ENCODE measurements around the gene CDK6. TPM values are rescaled to one million over a fixed set of nuclear protein-coding genes. Genes with fewer than 3 reads are reported as not detected.

Gene CDK6
- total RNA-seq, 1 experiment from 2014 or later = 38.7 TPM

GRCh38 chr7:92699966-92700514 lies 136.3 kb downstream of the CDK6 start:
- Histone ChIP-seq H3K4me3 (ENCODE audit: low read length) (no peak overlapping the region), H4K20me1 (ENCODE audit: low read length) (no peaks in the 10 kb centered on the region), H3K9ac (ENCODE audit: low read length) (no peak overlapping the region), H3K9me3 (ENCODE audit: low read length) (no peaks in the 10 kb centered on the region), H3F3A (ENCODE audit: low read length, unreplicated experiment) (no peaks in the 10 kb centered on the region), H3K79me2 (ENCODE audit: low read length) (no peaks in the 10 kb centered on the region), H3K36me3 (ENCODE audit: low read depth, low read length) (no peaks in the 10 kb centered on the region; the same call in 1 of the 2 replicates), H2AFZ (ENCODE audit: low read length) (no peak overlapping the region), H3K4me1 (ENCODE audit: insufficient read depth, low read length) (peaks cover 13% of the 10 kb centered on the region), H3K27me3 (ENCODE audit: low read length) (no peaks in the 10 kb centered on the region), H3K9me2 (replicated peaks; ENCODE audit: low read length) (no peaks in the 10 kb centered on the region), H3K27ac (ENCODE audit: low read length) (no peak overlapping the region), H3K4me2 (ENCODE audit: low read length) (no peak overlapping the region)
- ChIA-PET CTCF (no interaction called here), POLR2A (ENCODE audit: unreplicated experiment) (interaction anchor here (0.6 kb wide), 2 partner anchors 14 to 288 kb away, joined by 4 read pairs; no protein-coding TSS in a partner anchor)
- no peak for TF ChIP-seq CTCF (conservative IDR thresholded peaks at IDR 0.05; ENCODE audit: low read depth, low read length)
- TF ChIP-seq EZH2 (IDR thresholded peaks at IDR 0.05; ENCODE audit: low read length, unreplicated experiment) = no peak
- TF ChIP-seq EZH2phosphoT487 (IDR thresholded peaks at IDR 0.05; ENCODE audit: borderline replicate concordance, low read length) = no peak
- no TSS peak for BruUV-seq (replicated peaks)
- intact Hi-C loops (cut with micrococcal nuclease) = loop anchor here (5.0 kb wide), 1 partner anchor 42 kb away; no protein-coding TSS in a partner anchor
- ATAC-seq (no peak), DNase-seq (no peak)

GRCh38 chr7:92699560-92699959 lies 136.8 kb downstream of the CDK6 start:
- no peaks in the 10 kb centered on the region for H3K9me3 ChIP-seq (ENCODE audit: low read length)
- intact Hi-C loops (cut with micrococcal nuclease) = loop anchor here (5.0 kb wide), 1 partner anchor 43 kb away; no protein-coding TSS in a partner anchor
- H3K9me2 ChIP-seq (replicated peaks; ENCODE audit: low read length) = no peaks in the 10 kb centered on the region
- H3K4me1 ChIP-seq (ENCODE audit: insufficient read depth, low read length) = peaks cover 15% of the 10 kb centered on the region
- TF ChIP-seq EZH2phosphoT487 (IDR thresholded peaks at IDR 0.05; ENCODE audit: borderline replicate concordance, low read length) = no peak
- no peak for TF ChIP-seq EZH2 (IDR thresholded peaks at IDR 0.05; ENCODE audit: low read length, unreplicated experiment)
- no peak for TF ChIP-seq CTCF (conservative IDR thresholded peaks at IDR 0.05; ENCODE audit: low read depth, low read length)
- H4K20me1 ChIP-seq (ENCODE audit: low read length) = no peaks in the 10 kb centered on the region
- H3K36me3 ChIP-seq (ENCODE audit: low read depth, low read length) = no peaks in the 10 kb centered on the region
- H3K4me2 ChIP-seq (ENCODE audit: low read length) = no peak overlapping the region
- ChIA-PET POLR2A (ENCODE audit: unreplicated experiment) (interaction anchor here (0.6 kb wide), 2 partner anchors 15 to 288 kb away, joined by 4 read pairs; no protein-coding TSS in a partner anchor), CTCF (interaction anchor here (0.6 kb wide), 1 partner anchor 179 kb away, joined by 3 read pairs; no protein-coding TSS in a partner anchor)
- no peaks in the 10 kb centered on the region for H3K79me2 ChIP-seq (ENCODE audit: low read length)
- H2AFZ ChIP-seq (ENCODE audit: low read length) = no peak overlapping the region
- no peaks in the 10 kb centered on the region for H3F3A ChIP-seq (ENCODE audit: low read length, unreplicated experiment)
- no TSS peak for BruUV-seq (replicated peaks)
- H3K27me3 ChIP-seq (ENCODE audit: low read length) = no peaks in the 10 kb centered on the region
- DNase-seq (no peak), ATAC-seq (no peak)
- no peak overlapping the region for H3K9ac ChIP-seq (ENCODE audit: low read length)
- H3K27ac ChIP-seq (ENCODE audit: low read length) = no peak overlapping the region
- H3K4me3 ChIP-seq (ENCODE audit: low read length) = no peak overlapping the region

GRCh38 chr7:92698237-92698841 lies 138.0 kb downstream of the CDK6 start:
- ATAC-seq (no peak), DNase-seq (no peak)
- H3K4me3 ChIP-seq (ENCODE audit: low read length) = no peak overlapping the region
- BruUV-seq (replicated peaks) = no TSS peak
- no peaks in the 10 kb centered on the region for H3K79me2 ChIP-seq (ENCODE audit: low read length)
- no peak overlapping the region for H3K9ac ChIP-seq (ENCODE audit: low read length)
- no peak overlapping the region for H3K4me2 ChIP-seq (ENCODE audit: low read length)
- H3F3A ChIP-seq (ENCODE audit: low read length, unreplicated experiment) = no peaks in the 10 kb centered on the region
- H4K20me1 ChIP-seq (ENCODE audit: low read length) = no peaks in the 10 kb centered on the region
- POLR2A ChIA-PET (ENCODE audit: unreplicated experiment) = no interaction called here
- peaks cover 15% of the 10 kb centered on the region for H3K4me1 ChIP-seq (ENCODE audit: insufficient read depth, low read length)
- CTCF ChIA-PET = no interaction called here
- H3K9me3 ChIP-seq (ENCODE audit: low read length) = no peaks in the 10 kb centered on the region
- no peaks in the 10 kb centered on the region for H3K36me3 ChIP-seq (ENCODE audit: low read depth, low read length)
- H3K9me2 ChIP-seq (replicated peaks; ENCODE audit: low read length) = no peaks in the 10 kb centered on the region
- TF ChIP-seq EZH2 (IDR thresholded peaks at IDR 0.05; ENCODE audit: low read length, unreplicated experiment) (no peak), EZH2phosphoT487 (IDR thresholded peaks at IDR 0.05; ENCODE audit: borderline replicate concordance, low read length) (no peak), CTCF (conservative IDR thresholded peaks at IDR 0.05; ENCODE audit: low read depth, low read length) (no peak)
- intact Hi-C loops (cut with micrococcal nuclease) = loop anchor here (5.0 kb wide), 1 partner anchor 44 kb away; no protein-coding TSS in a partner anchor
- no peaks in the 10 kb centered on the region for H3K27me3 ChIP-seq (ENCODE audit: low read length)
- no peak overlapping the region for H3K27ac ChIP-seq (ENCODE audit: low read length)
- H2AFZ ChIP-seq (ENCODE audit: low read length) = no peak overlapping the region
